ENCODE measurements around the gene ZNF536. TPM values are rescaled to one million over a fixed set of nuclear protein-coding genes. Genes with fewer than 3 reads are reported as not detected.

The ZNF536 gene
- total and polyA plus RNA-seq, 2 donors (not counting 3 experiments of a cell fraction or from before 2014, with no cell fraction given) = not detected

GRCh38 chr19:30376272-30376671 lies 4.1 kb downstream of the ZNF536 start:
- no peaks in the 10 kb centered on the region for H3K27me3 ChIP-seq (ENCODE audit: control insufficient read depth in 2 of 2, insufficient read depth in 2 of 2, low read length in 2 of 2)
- no TSS peak for BruUV-seq (replicated peaks)
- POLR2A ChIA-PET = no interaction called here
- no peaks in the 10 kb centered on the region for H3K9me3 ChIP-seq (replicated peaks; ENCODE audit: control insufficient read depth, insufficient read depth, low read length)
- FAIRE-seq (no peak), DNase-seq (ENCODE audit: low read depth, low spot score) (no peak)
- H4K20me1 ChIP-seq (replicated peaks; ENCODE audit: control insufficient read depth, extremely low read depth, insufficient read depth, low read length) = no peaks in the 10 kb centered on the region
- no peaks in the 10 kb centered on the region for H3K79me2 ChIP-seq (ENCODE audit: control insufficient read depth, insufficient read depth, low read length)
- H3K4me1 ChIP-seq (ENCODE audit: control insufficient read depth, extremely low read depth, insufficient read depth, low read length) = no peaks in the 10 kb centered on the region
- no peak overlapping the region for H3K4me2 ChIP-seq (ENCODE audit: insufficient read depth, low read length)
- H3K36me3 ChIP-seq (ENCODE audit: control insufficient read depth in 2 of 2, extremely low read depth in 1 of 2, insufficient read depth in 2 of 2, low read length in 2 of 2) = no peaks in the 10 kb centered on the region
- dilution Hi-C loops (cut with MboI; ENCODE audit: extremely low pct_ligation_motif_present, low sequenced_read_pairs) (no loop called here), intact Hi-C loops (cut with micrococcal nuclease) (no loop called here)
- no peak overlapping the region for H3K27ac ChIP-seq (ENCODE audit: insufficient read depth, low read depth, low read length)
- H3K9me1 ChIP-seq (replicated peaks; ENCODE audit: control insufficient read depth, extremely low read depth, insufficient read depth, low read length) = no peaks in the 10 kb centered on the region
- no peak for TF ChIP-seq MAX (IDR thresholded peaks at IDR 0.05; ENCODE audit: insufficient read depth, insufficient read length)
- TF ChIP-seq GATA2 (IDR thresholded peaks at IDR 0.05; ENCODE audit: insufficient read depth, insufficient read length, low read depth, low read length) = no peak
- TF ChIP-seq CTCF (IDR thresholded peaks at IDR 0.05; ENCODE audit: extremely low read depth in 1 of 2, insufficient read depth in 1 of 2, low read depth in 1 of 2, low read length in 2 of 2) = no peak
- no peak for TF ChIP-seq EZH2 (IDR thresholded peaks at IDR 0.05; ENCODE audit: borderline replicate concordance, low read depth, low read length, severe bottlenecking)
- no peak for TF ChIP-seq MYC (IDR thresholded peaks at IDR 0.05; ENCODE audit: low read depth, low read length)
- TF ChIP-seq JUN (IDR thresholded peaks at IDR 0.05; ENCODE audit: borderline replicate concordance, insufficient read depth, insufficient read length, low read depth) = no peak
- no peak for TF ChIP-seq POLR2AphosphoS5 (IDR thresholded peaks at IDR 0.05; ENCODE audit: insufficient read depth, low read depth, low read length)
- TF ChIP-seq POLR2A (IDR thresholded peaks at IDR 0.05; ENCODE audit: low read depth, low read length) = no peak
- no peak for TF ChIP-seq FOS (IDR thresholded peaks at IDR 0.05; ENCODE audit: borderline replicate concordance, insufficient read depth, low read length)
- H2AFZ ChIP-seq (ENCODE audit: low read depth, low read length) = no peak overlapping the region
- no peak overlapping the region for H3K9ac ChIP-seq (replicated peaks; ENCODE audit: extremely low read depth, insufficient read depth, low read length)
- no peak overlapping the region for H3K4me3 ChIP-seq (replicated peaks in 1 of 3; ENCODE audit: insufficient read depth in 1 of 3, low read depth in 1 of 3, low read length in 3 of 3)
- CTCF ChIA-PET = no interaction called here
